Activated CD8-positive, alpha-beta memory T cell treated with anti-CD3 and anti-CD28 coated beads, Interleukin-2, amount 10 ng/mL, durations not matched to agents 7 days and 5 days (primary cell): ENCODE data around the gene MIA. TPM values are rescaled to one million over a fixed set of nuclear protein-coding genes. Genes with fewer than 3 reads are reported as not detected.
A peak's percentile ranks its signal among the peaks of the same experiment; 100 is the strongest.
"Not testable (repeated sequence)": the region's sequence is repeated elsewhere in the genome, so short reads cannot be mapped to it uniquely, and the experiment has no call there.

ENCODE experiments used
- ATAC-seq: fragments of 150-1000 bp; cut with Tn5 transposase; one replicate; pipeline ENCODE4 v1.10.0; 2021; ENCODE audit warnings: moderate library complexity
- CTCF ChIA-PET: fragments of 350-600 bp; sonication (Branson Sonifier 250); formaldehyde crosslinking; loops from one replicate; lab custom pipeline; 2021; ENCODE audit warnings: antibody characterized with exemption; lab: Charles Lee
- DNase-seq: peaks from one replicate; pipeline ENCODE4 v3.0.0-alpha.2; 2020
- H3K27ac Mint-ChIP-seq: one replicate; pipeline ENCODE4 v1.8.0; 2021; ENCODE audit warnings: mild to moderate bottlenecking, mixed read lengths
- H3K27me3 Mint-ChIP-seq: one replicate; pipeline ENCODE4 v1.8.0; 2021; ENCODE audit warnings: mixed read lengths
- H3K36me3 Mint-ChIP-seq: one replicate; pipeline ENCODE4 v1.8.0; 2021; ENCODE audit warnings: mild to moderate bottlenecking, mixed read lengths
- H3K4me1 Mint-ChIP-seq: one replicate; pipeline ENCODE4 v1.8.0; 2021; ENCODE audit warnings: mixed read lengths
- H3K4me3 Mint-ChIP-seq: one replicate; pipeline ENCODE4 v1.8.0; 2021; ENCODE audit warnings: mild to moderate bottlenecking, moderate library complexity, mixed read lengths
- H3K9me3 Mint-ChIP-seq: one replicate; pipeline ENCODE4 v1.8.0; 2022; ENCODE audit warnings: low read depth, mixed read lengths
- total RNA-seq, 2 experiments: library from RNA; stranded (reverse); gene quantifications; one replicate each; pipeline ENCODE4 v1.2.3, GENCODE V29; 2021

The MIA gene
- total RNA-seq, 2 experiments from 2014 or later = not detected

DNA sequence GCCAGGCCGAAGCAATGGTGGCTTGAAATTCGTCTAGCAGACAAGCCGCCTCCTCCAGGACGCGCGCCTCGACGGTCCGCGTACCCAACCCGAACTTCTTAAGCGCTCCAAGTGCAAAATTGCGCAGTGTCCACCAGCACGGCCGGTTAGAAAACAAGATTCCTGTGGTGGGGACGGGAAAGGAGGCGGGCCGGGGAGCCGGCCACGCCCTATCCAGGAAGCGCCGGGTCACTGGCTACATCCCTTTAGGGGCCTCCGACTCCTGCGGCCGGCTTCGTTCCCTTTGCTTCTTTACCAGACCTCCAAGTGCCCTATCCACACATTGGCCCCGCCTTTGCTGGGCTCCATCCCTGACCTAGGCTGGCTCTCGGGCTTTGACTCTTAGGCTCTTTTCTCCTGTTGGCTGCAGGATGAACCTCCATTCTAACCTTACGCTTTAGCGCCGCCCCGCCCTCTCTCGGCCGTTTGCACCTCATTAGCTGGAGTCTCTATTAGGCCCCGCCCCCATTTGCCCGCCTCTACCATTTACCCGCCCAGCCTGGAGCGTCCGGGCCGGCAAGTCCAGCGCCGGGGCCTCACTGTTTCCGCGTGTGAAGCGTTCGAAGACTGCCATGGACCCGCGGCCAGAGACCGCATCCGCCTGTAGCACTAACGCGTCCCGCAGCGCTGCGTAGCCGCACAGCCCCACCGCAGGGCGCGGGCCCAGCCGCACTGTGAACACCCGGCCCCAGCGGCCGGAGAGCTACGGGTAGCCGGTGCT is 35.5 kb downstream of the MIA start:
- not testable (repeated sequence) for H3K9me3 Mint-ChIP-seq
- DNase-seq (peak; percentile 79), ATAC-seq (peak; percentile 89)
- H3K4me3 Mint-ChIP-seq = peak overlapping the region; percentile 77
- peaks cover 47% of the 10 kb centered on the region for H3K4me1 Mint-ChIP-seq
- peaks cover 25% of the 10 kb centered on the region for H3K27me3 Mint-ChIP-seq
- peak overlapping the region; percentile 79 for H3K27ac Mint-ChIP-seq
- peaks cover 17% of the 10 kb centered on the region for H3K36me3 Mint-ChIP-seq
- CTCF ChIA-PET = interaction anchor here (1.0 to 1.1 kb wide), 2 partner anchors 33 to 60 kb away, joined by 4 to 7 read pairs; partner anchors contain the start of genes ACTMAP and RAB4B

DNA sequence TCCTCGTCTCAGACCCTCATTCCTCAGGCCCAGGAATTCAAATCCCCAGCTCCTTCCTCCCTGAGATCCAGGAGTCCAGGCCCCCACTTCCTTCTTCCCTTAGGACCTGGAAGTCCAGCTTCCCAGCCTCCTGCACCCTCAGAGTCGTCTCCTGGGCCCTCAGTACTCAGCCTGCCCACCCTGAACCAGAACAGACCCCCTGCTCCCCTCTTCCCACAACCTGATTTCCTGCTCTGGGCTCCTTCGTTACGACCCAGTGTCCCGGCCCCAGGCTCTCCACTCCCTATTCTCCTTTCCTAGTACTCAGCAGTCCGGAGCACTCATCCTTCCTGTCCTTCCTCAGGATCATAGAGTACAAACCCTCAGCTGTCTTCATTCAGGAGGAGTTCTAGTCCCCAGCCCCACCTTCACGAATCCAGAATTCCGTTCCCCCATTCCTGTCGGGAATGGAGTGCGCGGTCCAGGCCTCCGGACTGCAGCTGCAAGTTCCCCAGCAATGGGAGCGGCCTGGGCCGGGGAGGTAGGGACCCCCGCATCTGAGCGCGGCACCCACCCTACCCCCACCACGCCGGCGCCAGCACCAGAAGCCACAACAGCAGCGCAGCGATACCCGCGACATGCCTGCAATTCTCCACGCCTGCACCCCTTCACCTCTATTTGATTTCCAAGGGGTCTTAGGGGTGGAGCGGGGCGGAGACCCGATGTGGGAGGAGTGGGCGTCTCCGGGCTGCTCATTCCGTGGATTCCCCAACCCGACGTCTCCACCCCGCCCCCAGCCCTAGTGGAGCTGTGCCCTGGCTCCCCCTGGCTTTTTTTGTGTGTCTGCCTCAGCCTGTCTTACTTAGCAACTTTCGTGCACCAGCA is 36.4 kb downstream of the MIA start:
- H3K36me3 Mint-ChIP-seq = peaks cover 16% of the 10 kb centered on the region
- peaks cover 28% of the 10 kb centered on the region for H3K27me3 Mint-ChIP-seq
- no peaks in the 10 kb centered on the region for H3K9me3 Mint-ChIP-seq
- DNase-seq (peak; percentile 42), ATAC-seq (no peak)
- H3K4me3 Mint-ChIP-seq = peak overlapping the region; percentile 54
- peaks cover 38% of the 10 kb centered on the region for H3K4me1 Mint-ChIP-seq
- CTCF ChIA-PET = interaction anchor here (1.0 to 1.3 kb wide), 3 partner anchors 34 to 177 kb away, joined by 4 to 7 read pairs (median 5); partner anchors contain the start of genes ACTMAP and RAB4B
- H3K27ac Mint-ChIP-seq = peak overlapping the region; percentile 37

DNA sequence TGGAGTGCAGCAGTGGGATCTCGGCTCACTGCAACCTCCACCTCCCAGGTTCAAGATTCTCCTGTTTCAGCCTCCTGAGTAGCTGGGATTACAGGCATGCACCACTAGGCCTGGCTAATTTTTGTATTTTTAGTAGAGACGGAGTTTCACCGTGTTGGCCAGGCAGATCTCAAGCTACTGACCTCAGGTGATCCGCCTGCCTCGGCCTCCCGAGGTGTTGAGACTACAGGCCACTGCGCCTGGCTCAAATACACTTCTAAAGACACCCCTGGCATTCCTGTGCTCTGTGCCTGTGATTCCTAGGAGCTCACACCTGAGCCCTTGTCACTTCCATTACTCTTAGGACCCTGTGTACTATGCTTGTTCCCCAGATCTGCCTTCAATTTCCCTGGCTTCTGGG is 37.2 kb downstream of the MIA start:
- H3K4me3 Mint-ChIP-seq, H3K27ac Mint-ChIP-seq, H3K9me3 Mint-ChIP-seq, DNase-seq, ATAC-seq: not testable (repeated sequence)
- peaks cover 28% of the 10 kb centered on the region for H3K27me3 Mint-ChIP-seq
- H3K36me3 Mint-ChIP-seq = peaks cover 12% of the 10 kb centered on the region
- CTCF ChIA-PET = interaction anchor here (1.3 kb wide), 1 partner anchor 178 kb away, joined by 5 read pairs; no protein-coding TSS in a partner anchor
- H3K4me1 Mint-ChIP-seq = peaks cover 31% of the 10 kb centered on the region

DNA sequence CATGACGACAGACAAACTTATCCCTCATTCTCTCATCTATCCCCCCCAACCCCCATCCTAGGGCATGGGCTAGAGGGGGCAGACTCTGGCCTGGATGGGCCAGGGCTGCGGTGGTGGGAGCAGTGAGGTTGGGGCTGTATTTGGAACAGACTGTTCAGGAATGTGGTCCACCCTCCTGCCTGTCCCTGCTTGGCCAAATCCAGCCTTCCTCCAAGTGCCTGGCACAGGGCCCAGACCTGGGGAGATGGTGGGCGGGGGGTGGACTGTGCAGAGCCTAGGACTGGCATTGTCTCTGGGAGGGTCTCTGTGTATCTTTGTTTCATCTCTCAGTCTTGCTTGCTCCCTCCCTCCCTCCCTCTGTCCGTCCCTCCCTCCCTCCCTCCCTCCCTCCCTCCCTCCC is 37.9 kb downstream of the MIA start:
- CTCF ChIA-PET = no interaction called here
- Mint-ChIP-seq H3K27ac (no peak overlapping the region), H3K4me3 (no peak overlapping the region), H3K9me3 (no peaks in the 10 kb centered on the region), H3K27me3 (peaks cover 31% of the 10 kb centered on the region), H3K36me3 (peaks cover 8% of the 10 kb centered on the region), H3K4me1 (peaks cover 29% of the 10 kb centered on the region)
- DNase-seq (no peak), ATAC-seq (no peak)

DNA sequence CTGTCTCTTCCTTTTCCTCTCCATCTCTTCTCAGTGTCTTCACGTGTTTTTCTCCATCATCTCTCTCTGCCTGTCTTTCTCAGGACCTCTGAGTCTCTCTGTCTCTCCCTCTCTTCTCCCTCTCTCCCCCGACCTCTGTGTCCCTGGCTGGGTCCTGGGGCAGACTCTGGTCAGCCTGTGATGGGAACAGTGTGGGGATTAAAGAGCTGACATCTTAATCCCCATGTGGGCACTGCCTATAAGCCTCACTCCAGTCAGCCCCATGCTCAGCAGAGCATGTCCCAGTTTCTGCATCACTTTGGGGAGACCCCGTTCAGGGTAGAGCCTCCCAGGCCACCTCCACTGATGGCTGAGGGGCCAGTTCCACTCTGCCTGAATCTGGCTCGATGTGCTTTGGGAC is 39.9 kb downstream of the MIA start:
- CTCF ChIA-PET = interaction anchor here (1.3 kb wide), 1 partner anchor 152 kb away, joined by 4 read pairs; no protein-coding TSS in a partner anchor
- Mint-ChIP-seq H3K36me3 (peaks cover 1% of the 10 kb centered on the region), H3K27ac (no peak overlapping the region), H3K9me3 (no peaks in the 10 kb centered on the region), H3K4me3 (no peak overlapping the region), H3K4me1 (peaks cover 32% of the 10 kb centered on the region), H3K27me3 (peaks cover 31% of the 10 kb centered on the region)
- no peak for ATAC-seq
- no peak for DNase-seq

DNA sequence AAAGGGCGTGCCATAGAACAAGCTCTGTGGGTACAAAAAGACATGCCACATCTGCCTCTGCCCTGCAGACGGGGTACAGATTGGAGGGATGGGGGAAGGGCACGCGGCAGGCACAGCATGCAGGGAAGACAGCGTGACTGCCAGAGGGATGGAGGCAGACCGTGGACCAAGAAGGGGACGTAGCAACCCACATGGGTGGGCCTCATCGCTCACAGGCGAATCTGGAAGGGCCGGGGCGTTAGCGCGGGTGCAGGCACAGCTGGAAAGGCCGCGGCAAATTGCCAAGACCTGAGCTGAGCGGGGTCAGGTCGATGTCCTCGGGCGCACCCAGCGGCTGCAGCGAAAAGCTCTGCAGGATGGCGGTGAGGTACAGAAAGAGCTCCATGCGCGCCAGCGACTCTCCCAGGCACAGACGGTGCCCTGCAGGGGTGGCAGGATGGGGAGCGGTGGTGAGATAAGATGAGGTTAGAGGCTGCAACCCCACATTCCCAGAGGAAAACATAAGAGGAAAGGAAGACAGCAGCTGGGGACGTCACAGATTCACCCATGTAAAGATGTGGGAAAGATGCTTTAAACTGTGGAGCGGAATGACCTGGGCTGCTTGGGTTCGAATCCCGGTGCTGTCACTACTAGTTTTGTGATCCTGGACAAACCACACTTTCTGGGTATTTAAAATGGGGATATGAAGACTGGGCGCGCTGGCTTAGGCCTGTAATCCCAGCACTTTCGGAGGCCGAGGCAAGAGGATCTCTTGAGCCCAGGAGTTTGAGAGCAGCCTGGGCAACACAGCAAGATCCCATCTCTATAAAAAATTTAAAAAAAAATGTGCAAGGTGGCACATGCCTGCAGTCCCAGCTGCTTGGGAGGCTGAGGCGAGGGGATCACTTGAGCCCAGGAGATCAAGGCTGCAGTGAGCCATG is 43.4 kb downstream of the MIA start:
- CTCF ChIA-PET = interaction anchor here (0.6 to 5.5 kb wide), 15 partner anchors 13 to 436 kb away, joined by 3 to 67 read pairs (median 8); partner anchors contain the start of genes COQ8B, ITPKC and RAB4B
- not testable (repeated sequence) for H3K9me3 Mint-ChIP-seq, H3K36me3 Mint-ChIP-seq
- DNase-seq = peak; percentile 79
- H3K4me1 Mint-ChIP-seq = peaks cover 22% of the 10 kb centered on the region
- H3K27me3 Mint-ChIP-seq = peaks cover 14% of the 10 kb centered on the region
- peak overlapping the region; percentile 77 for H3K27ac Mint-ChIP-seq
- ATAC-seq = peak; percentile 94
- H3K4me3 Mint-ChIP-seq = peak overlapping the region; percentile 71

DNA sequence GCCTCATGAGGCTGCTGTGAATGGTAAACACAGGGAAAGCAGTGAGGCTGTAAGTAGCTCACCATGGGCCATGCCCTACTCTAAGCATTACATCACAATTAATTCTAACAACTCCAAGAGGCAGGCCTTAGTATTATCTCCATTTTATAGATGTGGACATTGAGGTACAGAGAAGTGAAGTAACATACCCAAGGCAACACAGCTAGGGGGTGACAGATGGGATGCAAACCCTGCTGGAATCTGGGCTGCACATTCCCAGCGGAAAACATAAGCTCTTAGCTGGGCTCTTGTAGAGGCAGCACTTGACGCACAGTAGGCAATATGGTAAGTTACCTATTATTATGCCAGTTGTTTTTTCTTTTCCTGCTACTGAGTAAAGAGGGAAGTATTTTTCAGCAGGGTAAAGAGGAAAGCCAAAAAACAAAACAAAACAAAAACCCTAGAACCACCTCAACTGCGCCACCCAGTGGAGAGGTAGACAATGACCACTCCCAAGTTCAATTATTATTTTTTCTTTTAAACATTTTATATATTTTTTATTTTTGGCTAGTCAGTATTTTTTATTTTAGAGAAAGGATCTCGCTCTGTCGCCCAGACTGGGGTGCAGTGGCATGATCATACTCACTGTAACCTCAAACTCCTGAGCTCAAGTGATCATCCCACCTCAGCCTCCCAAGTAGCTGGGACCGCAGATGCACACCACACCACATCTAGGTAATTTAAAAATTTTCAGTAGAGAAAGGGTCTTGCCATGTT is 44.3 kb downstream of the MIA start:
- CTCF ChIA-PET = interaction anchor here (0.6 to 5.5 kb wide), 22 partner anchors 12 to 439 kb away, joined by 3 to 67 read pairs (median 4); partner anchors contain the start of genes COQ8B, ITPKC and RAB4B
- not testable (repeated sequence) for H3K4me3 Mint-ChIP-seq, H3K36me3 Mint-ChIP-seq, H3K9me3 Mint-ChIP-seq, ATAC-seq
- peaks cover 12% of the 10 kb centered on the region for H3K27me3 Mint-ChIP-seq
- H3K27ac Mint-ChIP-seq = peak overlapping the region; percentile 63
- H3K4me1 Mint-ChIP-seq = peaks cover 22% of the 10 kb centered on the region
- peak; percentile 68 for DNase-seq

DNA sequence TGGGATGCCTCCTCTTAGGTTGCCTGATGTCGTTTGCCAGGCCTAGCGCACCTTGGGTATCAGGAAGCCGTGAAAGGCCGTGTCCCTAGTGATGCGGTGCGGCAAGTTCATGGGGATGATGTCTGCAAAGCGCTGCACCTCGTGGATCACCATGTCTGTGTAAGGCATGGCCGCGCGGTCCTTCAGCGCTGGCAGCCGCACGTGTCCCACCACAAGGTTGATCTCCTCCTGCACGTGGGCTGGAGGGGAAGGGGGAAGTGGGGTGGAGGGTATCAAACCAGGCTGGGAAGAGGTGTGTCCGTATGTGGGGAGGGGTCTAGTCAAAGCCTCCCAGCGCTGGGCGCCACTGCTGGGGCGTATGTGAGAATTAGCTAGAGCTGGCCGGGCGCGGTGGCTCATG is 46.8 kb downstream of the MIA start:
- H3K9me3 Mint-ChIP-seq = no peaks in the 10 kb centered on the region

DNA sequence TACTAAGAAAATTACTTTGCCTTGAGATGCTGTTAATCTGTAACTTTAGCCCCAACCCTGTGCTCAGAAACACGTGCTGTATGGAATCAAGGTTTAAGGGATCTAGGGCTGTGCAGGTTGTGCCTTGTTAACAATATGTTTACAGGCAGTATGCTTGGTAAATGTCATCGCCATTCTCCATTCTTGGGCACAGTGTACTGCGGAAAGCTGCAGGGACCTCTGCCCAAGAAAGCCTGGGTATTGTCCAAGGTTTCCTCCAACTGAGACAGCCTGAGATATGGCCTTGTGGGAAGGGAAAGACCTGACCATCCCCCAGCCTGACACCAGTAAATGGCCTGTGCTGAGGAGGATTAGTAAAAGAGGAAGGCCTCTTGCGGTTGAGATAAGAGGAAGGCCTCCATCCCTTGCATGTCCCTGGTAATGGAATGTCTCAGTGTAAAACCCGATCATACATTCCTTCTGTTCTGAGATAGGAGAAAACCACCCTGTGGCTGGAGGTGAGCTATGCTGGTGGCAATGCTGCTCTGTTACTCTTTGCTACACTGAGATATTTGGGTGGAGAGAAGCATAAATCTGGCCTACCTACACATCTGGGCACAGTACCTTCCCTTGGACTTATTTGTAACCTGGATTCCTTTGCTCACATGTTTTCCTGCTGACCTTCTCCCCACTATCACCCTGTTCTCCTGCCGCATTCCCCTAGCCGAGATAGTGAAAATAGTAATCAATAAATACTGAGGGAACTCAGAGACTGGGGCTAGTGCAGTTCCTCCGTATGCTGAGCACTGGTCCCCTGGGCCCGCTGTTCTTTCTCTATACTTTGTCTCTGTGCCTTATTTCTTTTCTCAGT is 47.6 kb downstream of the MIA start:
- not testable (repeated sequence) for ATAC-seq, H3K36me3 Mint-ChIP-seq, H3K27ac Mint-ChIP-seq, H3K4me3 Mint-ChIP-seq, H3K27me3 Mint-ChIP-seq, H3K9me3 Mint-ChIP-seq
- H3K4me1 Mint-ChIP-seq = peaks cover 33% of the 10 kb centered on the region
- DNase-seq = peak; percentile 38
- CTCF ChIA-PET = interaction anchor here (1.7 kb wide), 1 partner anchor 160 kb away, joined by 4 read pairs; no protein-coding TSS in a partner anchor

More for the DNA sequence above, 46.8 kb downstream of the MIA start:
- Mint-ChIP-seq H3K36me3 (peaks cover 7% of the 10 kb centered on the region), H3K27me3 (peaks cover 3% of the 10 kb centered on the region), H3K4me3 (no peak overlapping the region), H3K27ac (no peak overlapping the region), H3K4me1 (peaks cover 33% of the 10 kb centered on the region)
- CTCF ChIA-PET = interaction anchor here (1.7 to 2.0 kb wide), 2 partner anchors 67 to 159 kb away, joined by 4 to 6 read pairs; no protein-coding TSS in a partner anchor
- ATAC-seq (no peak), DNase-seq (peak; percentile 38)

DNA sequence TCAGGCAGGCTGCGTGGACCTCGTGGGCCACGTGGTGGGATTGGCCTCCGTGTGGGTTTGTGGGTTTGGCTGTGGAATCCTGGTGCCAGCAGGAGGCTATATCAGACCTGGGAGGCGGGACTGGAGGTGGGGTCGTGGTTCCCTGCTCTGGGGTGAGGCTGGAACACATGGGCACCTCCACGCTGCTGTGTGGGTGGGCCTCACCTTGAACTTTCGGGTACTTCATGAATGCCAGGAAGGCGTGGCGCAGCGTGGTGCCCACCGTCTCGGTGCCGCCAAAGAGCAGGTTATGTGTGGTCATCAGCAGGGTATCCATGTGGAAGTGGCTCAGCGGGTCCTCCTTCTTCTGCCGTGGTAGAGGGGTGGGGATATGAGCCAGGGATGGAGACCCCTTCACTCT is 49.6 kb downstream of the MIA start:
- H3K9me3 Mint-ChIP-seq, ATAC-seq, H3K4me3 Mint-ChIP-seq, H3K27me3 Mint-ChIP-seq, CTCF ChIA-PET, H3K27ac Mint-ChIP-seq, H3K36me3 Mint-ChIP-seq: not testable (repeated sequence)
- DNase-seq = peak; percentile 35
- H3K4me1 Mint-ChIP-seq = peaks cover 19% of the 10 kb centered on the region

DNA sequence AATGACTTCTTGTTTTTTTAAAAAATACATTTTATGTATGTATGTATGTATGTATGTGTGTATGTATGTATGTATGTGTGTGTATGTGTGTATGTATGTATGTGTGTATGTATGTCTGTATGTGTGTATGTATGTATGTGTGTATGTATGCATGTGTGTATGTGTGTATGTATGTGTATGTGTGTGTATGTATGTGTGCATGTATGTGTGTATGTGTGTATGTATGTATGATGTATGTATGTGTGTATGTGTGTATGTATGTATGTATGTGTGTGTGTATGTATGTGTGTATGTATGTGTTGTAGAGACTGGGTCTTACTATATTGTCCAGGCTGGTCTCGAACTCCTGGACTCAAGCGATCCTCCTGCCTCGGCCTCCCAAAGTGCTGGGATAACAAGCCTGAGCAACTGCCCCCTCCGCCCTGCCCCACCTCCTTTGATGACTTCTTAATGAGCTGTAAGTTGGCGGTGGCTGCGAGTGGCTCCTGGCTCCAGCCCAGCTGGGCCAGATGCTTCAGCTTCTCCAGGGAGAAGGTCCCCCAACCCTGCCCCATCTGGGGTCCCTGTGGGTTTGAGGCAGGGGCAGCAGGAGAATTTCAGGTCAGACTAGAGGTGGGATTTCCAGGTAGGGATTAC is 50.3 kb downstream of the MIA start:
- not testable (repeated sequence) for H3K9me3 Mint-ChIP-seq

More for the DNA sequence above, 50.3 kb downstream of the MIA start:
- CTCF ChIA-PET, H3K4me3 Mint-ChIP-seq, H3K27me3 Mint-ChIP-seq, ATAC-seq, H3K36me3 Mint-ChIP-seq, H3K27ac Mint-ChIP-seq: not testable (repeated sequence)
- peaks cover 19% of the 10 kb centered on the region for H3K4me1 Mint-ChIP-seq
- DNase-seq = peak; percentile 9
